Myocyte (in vitro differentiated cells): ENCODE results near the gene RAD23B. TPM values are rescaled to one million over a fixed set of nuclear protein-coding genes. Genes with fewer than 3 reads are reported as not detected.

Experiments used
- DNase-seq: peaks from one replicate; pipeline ENCODE4 v3.0.0-alpha.2; 2012; ENCODE audit warnings: low read depth
- total RNA-seq: library from RNA; depleted of rRNA; stranded (reverse); fragments of >200 nt; gene quantifications from 2 replicates; pipeline ENCODE4 v1.2.3, GENCODE V29; 2014

The RAD23B gene
- total RNA-seq, 1 donor from 2014 or later, result 232 TPM

DNA sequence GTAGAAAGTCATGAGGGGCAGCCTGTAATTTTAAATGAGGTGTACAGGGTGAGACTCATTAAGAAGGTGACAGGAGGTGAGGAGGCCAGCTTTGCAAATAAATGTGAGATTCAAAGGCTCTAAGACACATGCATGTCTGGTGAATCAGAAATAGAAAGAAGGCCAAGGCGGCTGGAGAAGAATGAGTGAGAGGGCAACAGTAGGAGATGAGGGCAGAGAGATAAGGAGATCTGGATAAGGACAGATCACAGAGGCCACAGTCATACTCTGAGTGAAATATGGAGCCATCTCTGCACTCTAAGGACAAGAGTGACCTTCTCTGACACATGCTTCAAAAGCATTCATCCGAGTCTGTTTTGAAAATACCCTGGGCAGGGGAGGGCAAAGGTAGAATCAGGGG lies 90.7 kb downstream of the RAD23B start:
- no peak for DNase-seq

DNA sequence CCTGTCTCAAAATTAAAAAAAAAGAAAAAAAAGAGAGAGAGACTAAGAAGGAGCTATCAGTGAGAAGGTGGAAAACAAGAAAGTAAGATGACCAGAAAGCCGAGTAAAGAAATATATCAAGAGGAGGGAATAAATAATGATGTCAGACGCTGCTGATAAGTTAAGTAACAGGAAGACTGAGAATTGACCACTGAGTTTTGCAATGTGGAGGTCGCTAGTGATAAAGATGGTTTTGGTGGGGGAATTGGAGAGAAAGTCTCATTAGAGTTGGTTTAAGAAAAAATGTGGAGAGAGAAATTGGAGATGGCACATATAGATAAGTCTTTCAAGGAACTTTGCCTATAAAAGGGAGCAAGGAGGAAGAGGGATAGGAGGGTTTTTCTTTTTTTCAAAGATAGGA lies 91.9 kb downstream of the RAD23B start:
- DNase-seq, result no peak

DNA sequence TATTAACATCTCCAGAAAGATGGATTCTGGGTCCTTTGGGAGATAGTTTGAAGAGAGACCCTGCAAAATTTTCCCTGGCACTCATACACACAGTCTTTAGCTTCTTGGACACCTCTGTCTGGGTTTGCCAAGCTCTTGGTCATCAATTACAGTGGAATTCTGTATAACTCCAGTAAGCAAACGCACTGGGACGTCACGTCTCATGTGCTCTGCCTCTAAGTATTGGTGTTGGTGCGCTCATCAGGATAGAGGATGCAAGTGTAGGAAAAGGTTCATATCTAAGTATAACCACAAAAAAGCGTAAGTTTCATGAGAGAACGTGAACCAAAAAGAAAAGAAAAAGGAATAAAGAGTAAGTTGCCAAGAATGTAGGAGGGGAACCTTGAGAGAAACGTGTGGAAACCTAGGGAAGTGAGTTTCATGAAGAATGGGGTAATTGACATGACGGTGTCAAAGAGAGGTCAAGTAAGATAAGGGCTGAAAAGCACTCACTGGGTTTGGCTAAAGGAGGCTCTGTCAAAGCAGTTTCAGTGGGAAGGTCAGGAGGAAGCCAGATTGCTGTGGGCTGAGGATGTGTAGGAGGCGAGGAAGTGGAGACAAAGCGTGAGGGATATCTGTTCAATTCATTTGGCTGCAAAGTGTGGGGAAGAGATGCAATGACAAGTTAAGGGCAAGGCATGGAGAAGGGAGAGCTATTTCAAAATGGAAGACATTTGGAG lies 92.7 kb downstream of the RAD23B start:
- no peak for DNase-seq

DNA sequence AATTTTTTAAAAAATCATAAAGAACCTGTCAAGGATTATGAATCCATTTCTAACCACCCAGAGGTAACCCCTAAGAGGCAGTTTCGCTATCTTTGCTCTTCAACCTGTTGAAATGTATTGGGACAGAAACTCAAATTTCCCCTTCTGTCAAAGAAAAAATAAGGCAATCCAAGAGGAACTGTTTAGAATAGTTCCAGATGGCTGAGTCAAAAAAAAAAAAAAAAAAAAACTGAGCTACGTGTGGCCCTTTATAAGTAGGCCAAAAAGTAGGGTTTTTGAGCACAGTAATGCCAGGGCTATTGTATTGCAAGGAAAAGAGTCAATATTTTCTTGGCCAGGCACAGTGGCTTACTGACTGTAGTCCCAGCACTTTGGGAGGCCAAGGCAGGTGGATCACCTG lies 94.9 kb downstream of the RAD23B start:
- DNase-seq, result no peak

Other genes starting within 250 kb of the RAD23B start
- 4.9 and 7.8 TPM in 2 replicates for gene KLF4, start 206.5 kb downstream of the RAD23B start, total RNA-seq